ENCODE results near the gene KCNH1. TPM values are rescaled to one million over a fixed set of nuclear protein-coding genes. Genes with fewer than 3 reads are reported as not detected.

The KCNH1 gene
- total RNA-seq, 1 donor from 2014 or later: 0.10 TPM

GRCh38 chr1:210770396-210770984 lies 363.5 kb downstream of the KCNH1 start:
- no peaks in the 10 kb centered on the region for H3K36me3 Mint-ChIP-seq (ENCODE audit: low read depth, unreplicated experiment)
- no peak overlapping the region for H3K4me3 Mint-ChIP-seq (ENCODE audit: unreplicated experiment)
- DNase-seq (ENCODE audit: low spot score): no peak
- peaks cover 13% of the 10 kb centered on the region for H3K4me1 Mint-ChIP-seq (ENCODE audit: unreplicated experiment)
- H3K27ac Mint-ChIP-seq (ENCODE audit: unreplicated experiment): no peak overlapping the region
- H3K27me3 Mint-ChIP-seq (ENCODE audit: unreplicated experiment): peaks cover 1% of the 10 kb centered on the region
- no peaks in the 10 kb centered on the region for H3K9me3 Mint-ChIP-seq (ENCODE audit: unreplicated experiment)
- TF ChIP-seq, protein P1, sequence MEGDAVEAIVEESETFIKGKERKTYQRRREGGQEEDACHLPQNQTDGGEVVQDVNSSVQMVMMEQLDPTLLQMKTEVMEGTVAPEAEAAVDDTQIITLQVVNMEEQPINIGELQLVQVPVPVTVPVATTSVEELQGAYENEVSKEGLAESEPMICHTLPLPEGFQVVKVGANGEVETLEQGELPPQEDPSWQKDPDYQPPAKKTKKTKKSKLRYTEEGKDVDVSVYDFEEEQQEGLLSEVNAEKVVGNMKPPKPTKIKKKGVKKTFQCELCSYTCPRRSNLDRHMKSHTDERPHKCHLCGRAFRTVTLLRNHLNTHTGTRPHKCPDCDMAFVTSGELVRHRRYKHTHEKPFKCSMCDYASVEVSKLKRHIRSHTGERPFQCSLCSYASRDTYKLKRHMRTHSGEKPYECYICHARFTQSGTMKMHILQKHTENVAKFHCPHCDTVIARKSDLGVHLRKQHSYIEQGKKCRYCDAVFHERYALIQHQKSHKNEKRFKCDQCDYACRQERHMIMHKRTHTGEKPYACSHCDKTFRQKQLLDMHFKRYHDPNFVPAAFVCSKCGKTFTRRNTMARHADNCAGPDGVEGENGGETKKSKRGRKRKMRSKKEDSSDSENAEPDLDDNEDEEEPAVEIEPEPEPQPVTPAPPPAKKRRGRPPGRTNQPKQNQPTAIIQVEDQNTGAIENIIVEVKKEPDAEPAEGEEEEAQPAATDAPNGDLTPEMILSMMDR (IDR thresholded peaks at IDR 0.05; ENCODE audit: unreplicated experiment): no peak

GRCh38 chr1:210769473-210769872 lies 364.5 kb downstream of the KCNH1 start:
- H3K4me3 Mint-ChIP-seq (ENCODE audit: unreplicated experiment): no peak overlapping the region
- no peaks in the 10 kb centered on the region for H3K36me3 Mint-ChIP-seq (ENCODE audit: low read depth, unreplicated experiment)
- no peak for DNase-seq (ENCODE audit: low spot score)
- H3K27ac Mint-ChIP-seq (ENCODE audit: unreplicated experiment): no peak overlapping the region
- TF ChIP-seq, protein P1 (IDR thresholded peaks at IDR 0.05; ENCODE audit: unreplicated experiment): no peak
- no peaks in the 10 kb centered on the region for H3K9me3 Mint-ChIP-seq (ENCODE audit: unreplicated experiment)
- peaks cover 1% of the 10 kb centered on the region for H3K27me3 Mint-ChIP-seq (ENCODE audit: unreplicated experiment)
- H3K4me1 Mint-ChIP-seq (ENCODE audit: unreplicated experiment): peaks cover 13% of the 10 kb centered on the region

DNA sequence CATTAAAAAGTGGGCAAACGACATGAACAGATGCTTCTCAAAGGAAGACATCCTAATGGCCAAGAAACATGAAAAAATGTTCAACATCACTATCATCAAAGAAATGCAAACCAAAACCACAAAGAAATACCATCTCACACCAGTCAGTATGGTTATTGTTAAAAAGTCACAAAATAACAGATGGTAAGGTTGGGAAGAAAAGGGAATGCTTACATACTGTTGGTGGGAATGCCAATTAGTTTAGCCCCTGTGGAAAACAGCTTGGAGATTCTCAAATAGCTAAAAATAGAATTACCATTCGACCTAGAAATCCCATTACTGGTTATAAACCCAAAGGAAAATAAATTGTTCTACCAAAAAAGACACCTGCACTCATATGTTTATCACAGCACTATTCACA lies 369.4 kb downstream of the KCNH1 start:
- H3K27ac Mint-ChIP-seq (ENCODE audit: unreplicated experiment): no peak overlapping the region
- DNase-seq (ENCODE audit: low spot score): no peak
- H3K36me3 Mint-ChIP-seq (ENCODE audit: low read depth, unreplicated experiment): no peaks in the 10 kb centered on the region
- no peaks in the 10 kb centered on the region for H3K9me3 Mint-ChIP-seq (ENCODE audit: unreplicated experiment)
- peaks cover 1% of the 10 kb centered on the region for H3K27me3 Mint-ChIP-seq (ENCODE audit: unreplicated experiment)
- no peak overlapping the region for H3K4me3 Mint-ChIP-seq (ENCODE audit: unreplicated experiment)
- TF ChIP-seq, protein P1 (IDR thresholded peaks at IDR 0.05; ENCODE audit: unreplicated experiment): no peak
- H3K4me1 Mint-ChIP-seq (ENCODE audit: unreplicated experiment): no peaks in the 10 kb centered on the region

- H3K9me3 Mint-ChIP-seq (ENCODE audit: unreplicated experiment): no peaks in the 10 kb centered on the region
- TF ChIP-seq, protein P1 (IDR thresholded peaks at IDR 0.05; ENCODE audit: unreplicated experiment): no peak
- H3K27ac Mint-ChIP-seq (ENCODE audit: unreplicated experiment): no peak overlapping the region
- no peak overlapping the region for H3K4me3 Mint-ChIP-seq (ENCODE audit: unreplicated experiment)
- no peaks in the 10 kb centered on the region for H3K4me1 Mint-ChIP-seq (ENCODE audit: unreplicated experiment)
- peaks cover 3% of the 10 kb centered on the region for H3K27me3 Mint-ChIP-seq (ENCODE audit: unreplicated experiment)
- H3K36me3 Mint-ChIP-seq (ENCODE audit: low read depth, unreplicated experiment): no peaks in the 10 kb centered on the region
- no peak for DNase-seq (ENCODE audit: low spot score)
Observed at GRCh38 chr1:210758761-210759160, 375.2 kb downstream of the KCNH1 start.

- TF ChIP-seq, protein P1 (IDR thresholded peaks at IDR 0.05; ENCODE audit: unreplicated experiment): no peak
- no peak for DNase-seq (ENCODE audit: low spot score)
- Mint-ChIP-seq H3K36me3 (ENCODE audit: low read depth, unreplicated experiment) (no peaks in the 10 kb centered on the region), H3K4me1 (ENCODE audit: unreplicated experiment) (no peaks in the 10 kb centered on the region), H3K9me3 (ENCODE audit: unreplicated experiment) (no peaks in the 10 kb centered on the region), H3K4me3 (ENCODE audit: unreplicated experiment) (no peak overlapping the region), H3K27me3 (ENCODE audit: unreplicated experiment) (peaks cover 3% of the 10 kb centered on the region), H3K27ac (ENCODE audit: unreplicated experiment) (no peak overlapping the region)
Observed at GRCh38 chr1:210758261-210758660, 375.7 kb downstream of the KCNH1 start.

Measured in endothelial cell (in vitro differentiated cells).